ENCODE measurements around the gene DCDC2B. TPM values are rescaled to one million over a fixed set of nuclear protein-coding genes. Genes with fewer than 3 reads are reported as not detected.

Gene DCDC2B
- total RNA-seq, 4 donors from 2014 or later = not detected

DNA sequence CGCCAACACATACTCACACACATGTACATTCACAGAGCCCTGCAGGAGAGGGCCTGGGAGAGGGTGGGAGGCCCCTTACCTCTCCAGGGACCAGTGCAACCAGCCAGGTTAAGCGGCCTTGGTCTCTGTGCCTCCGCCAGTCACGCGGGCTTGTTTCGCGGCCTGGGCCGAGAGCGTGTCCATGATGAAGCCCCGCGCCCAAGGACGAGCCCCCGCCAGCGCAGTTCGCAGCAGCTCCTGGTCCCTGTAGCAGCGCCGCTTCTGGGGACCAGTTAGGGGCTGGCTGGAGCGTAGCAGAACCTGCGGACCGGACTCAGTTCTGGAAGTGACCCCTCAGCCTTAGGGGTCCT lies 30.9 kb downstream of the DCDC2B start:
- no peak for DNase-seq (ENCODE audit: low spot score)
- TF ChIP-seq, protein P1, sequence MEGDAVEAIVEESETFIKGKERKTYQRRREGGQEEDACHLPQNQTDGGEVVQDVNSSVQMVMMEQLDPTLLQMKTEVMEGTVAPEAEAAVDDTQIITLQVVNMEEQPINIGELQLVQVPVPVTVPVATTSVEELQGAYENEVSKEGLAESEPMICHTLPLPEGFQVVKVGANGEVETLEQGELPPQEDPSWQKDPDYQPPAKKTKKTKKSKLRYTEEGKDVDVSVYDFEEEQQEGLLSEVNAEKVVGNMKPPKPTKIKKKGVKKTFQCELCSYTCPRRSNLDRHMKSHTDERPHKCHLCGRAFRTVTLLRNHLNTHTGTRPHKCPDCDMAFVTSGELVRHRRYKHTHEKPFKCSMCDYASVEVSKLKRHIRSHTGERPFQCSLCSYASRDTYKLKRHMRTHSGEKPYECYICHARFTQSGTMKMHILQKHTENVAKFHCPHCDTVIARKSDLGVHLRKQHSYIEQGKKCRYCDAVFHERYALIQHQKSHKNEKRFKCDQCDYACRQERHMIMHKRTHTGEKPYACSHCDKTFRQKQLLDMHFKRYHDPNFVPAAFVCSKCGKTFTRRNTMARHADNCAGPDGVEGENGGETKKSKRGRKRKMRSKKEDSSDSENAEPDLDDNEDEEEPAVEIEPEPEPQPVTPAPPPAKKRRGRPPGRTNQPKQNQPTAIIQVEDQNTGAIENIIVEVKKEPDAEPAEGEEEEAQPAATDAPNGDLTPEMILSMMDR (IDR thresholded peaks at IDR 0.05) = no peak
- ATAC-seq (ENCODE audit: low FRiP score) = no peak

GRCh38 chr1:32240140-32240951 lies 31.5 kb downstream of the DCDC2B start:
- DNase-seq (ENCODE audit: low spot score) (peak; percentile 33), ATAC-seq (ENCODE audit: low FRiP score) (peak; percentile 70)
- TF ChIP-seq, protein P1 (IDR thresholded peaks at IDR 0.05) = no peak

- ATAC-seq (ENCODE audit: low FRiP score) (peak; percentile 80), DNase-seq (ENCODE audit: low spot score) (peak; percentile 50)
- TF ChIP-seq, protein P1 (IDR thresholded peaks at IDR 0.05) = no peak
These were observed 32.3 kb downstream of the DCDC2B start for GRCh38 chr1:32241001-32241763.

GRCh38 chr1:32242341-32242851 lies 33.5 kb downstream of the DCDC2B start:
- no peak for ATAC-seq (ENCODE audit: low FRiP score)

GRCh38 chr1:32246888-32247273 lies 38.0 kb downstream of the DCDC2B start, which contains the start of gene FAM167B:
FAM167B (plus strand) TSS chr1:32247222; CDS start chr1:32247422, 200 bp downstream.
- DNase-seq (ENCODE audit: low spot score) = no peak
- TF ChIP-seq, protein P1 (IDR thresholded peaks at IDR 0.05) = no peak
- ATAC-seq (ENCODE audit: low FRiP score) = peak; percentile 64

More at GRCh38 chr1:32242341-32242851, 33.5 kb downstream of the DCDC2B start:
- no peak for DNase-seq (ENCODE audit: low spot score)
- TF ChIP-seq, protein P1 (IDR thresholded peaks at IDR 0.05) = no peak

GRCh38 chr1:32247452-32247851 lies 38.6 kb downstream of the DCDC2B start:
- TF ChIP-seq, protein P1 (IDR thresholded peaks at IDR 0.05) = no peak
- ATAC-seq (ENCODE audit: low FRiP score) (peak; percentile 3), DNase-seq (ENCODE audit: low spot score) (no peak)

Measured in omental fat pad (tissue), 4 donors.